Amniotic stem cell (primary cell): Measurements from ENCODE around the gene CHPF.

ENCODE experiments used
- DNase-seq: peaks from one replicate; lab custom pipeline; 2025; lab: John Stamatoyannopoulos, UW

Gene CHPF

GRCh38 chr2:219496825-219497494 lies 46.6 kb downstream of the CHPF start:
- no peak for DNase-seq

- no peak for DNase-seq
These were observed 47.3 kb downstream of the CHPF start for GRCh38 chr2:219496247-219496824.

- peak; percentile 9 for DNase-seq
These were observed 48.0 kb downstream of the CHPF start for GRCh38 chr2:219495531-219496122.

GRCh38 chr2:219494952-219495530 lies 48.6 kb downstream of the CHPF start:
- no peak for DNase-seq

- no peak for DNase-seq
These were observed 50.5 kb downstream of the CHPF start for GRCh38 chr2:219493086-219493485.

- no peak for DNase-seq
These were observed 51.0 kb downstream of the CHPF start for GRCh38 chr2:219492575-219492974.

- DNase-seq, result no peak
These were observed 52.2 kb downstream of the CHPF start for GRCh38 chr2:219491278-219491963.

- no peak for DNase-seq
These were observed 52.9 kb downstream of the CHPF start for GRCh38 chr2:219490600-219491130.

GRCh38 chr2:219490186-219490585 lies 53.4 kb downstream of the CHPF start:
- no peak for DNase-seq

GRCh38 chr2:219489315-219489714 lies 54.3 kb downstream of the CHPF start:
- DNase-seq, result no peak
